Measurements from ENCODE around the gene RPL38. TPM values are rescaled to one million over a fixed set of nuclear protein-coding genes. Genes with fewer than 3 reads are reported as not detected.

Gene RPL38
- total and polyA plus RNA-seq, 2 donors (not counting 1 experiment from before 2014, with no cell fraction given) = 722 to 1,550 TPM

DNA sequence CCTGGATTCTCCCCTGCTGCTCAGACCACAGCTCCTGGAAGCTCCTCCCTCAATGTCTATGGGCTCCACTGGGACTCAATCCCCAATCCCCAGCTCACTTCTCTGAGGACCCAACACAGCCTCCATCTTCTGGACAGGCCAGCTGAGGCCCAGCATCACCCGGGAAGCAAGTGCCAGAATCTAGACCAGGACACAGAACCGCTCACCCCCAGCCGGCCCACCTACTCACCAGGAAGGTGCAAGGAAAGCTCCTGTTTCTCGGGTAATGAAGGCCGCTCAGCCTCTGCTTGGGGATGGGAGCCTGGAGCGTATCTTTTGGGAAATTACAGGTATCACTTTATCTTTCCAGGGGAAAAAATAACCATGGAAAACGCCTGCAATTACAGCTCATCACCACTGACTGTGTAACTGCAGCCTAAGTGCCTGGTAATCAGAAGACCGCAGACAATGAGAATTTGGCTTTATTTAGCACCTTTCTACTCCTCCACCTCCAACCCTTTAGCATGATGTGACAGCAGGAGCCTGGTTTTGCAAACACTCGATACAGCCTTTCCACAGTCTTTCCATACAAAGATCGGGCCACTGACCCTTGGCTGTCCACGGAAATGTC, 49.6 kb upstream of the RPL38 start:
- Histone ChIP-seq H3K79me2 (ENCODE audit: control insufficient read depth, insufficient read depth, low read length) (no peaks in the 10 kb centered on the region), H3K27me3 (replicated peaks in 1 of 4; ENCODE audit: control extremely low read depth in 1 of 4, control insufficient read depth in 3 of 4, insufficient read depth in 4 of 4, low read length in 3 of 4) (peaks cover 0 to 13% (median 0%) of the 10 kb centered on the region in 4 experiments), H3K4me2 (replicated peaks; ENCODE audit: low read depth, low read length, poor library complexity, severe bottlenecking) (no peak overlapping the region), H3K36me3 (replicated peaks in 1 of 2; ENCODE audit: control extremely low read depth in 1 of 2, control insufficient read depth in 1 of 2, extremely low read depth in 1 of 2, insufficient read depth in 2 of 2, low read length in 1 of 2) (no peaks in the 10 kb centered on the region), H3K9me3 (ENCODE audit: control extremely low read depth in 1 of 3, control insufficient read depth in 2 of 3, insufficient read depth in 1 of 3, low read length in 2 of 3) (peaks cover 0 to 6% (median 0%) of the 10 kb centered on the region in 3 donors), H2AFZ (ENCODE audit: insufficient read depth, low read depth, low read length, poor library complexity, severe bottlenecking) (no peak overlapping the region), H4K20me1 (ENCODE audit: control insufficient read depth, insufficient read depth, low read length, poor library complexity, severe bottlenecking) (no peaks in the 10 kb centered on the region), H3K27ac (ENCODE audit: low read length in 2 of 2) (no peak overlapping the region), H3K4me1 (ENCODE audit: control insufficient read depth in 2 of 2, insufficient read depth in 2 of 2, low read length in 2 of 2) (no peaks in the 10 kb centered on the region), H3K4me3 (ENCODE audit: control extremely low read depth in 1 of 5, extremely low read depth in 1 of 5, insufficient read depth in 1 of 5, low read depth in 2 of 5, low read length in 4 of 5) (no peak overlapping the region), H3K9ac (ENCODE audit: low read length) (no peak overlapping the region)
- 94% methylated on average over 10 of the region's 11 CpGs for WGBS (ENCODE audit: insufficient coverage)
- no peak for TF ChIP-seq EZH2 (IDR thresholded peaks at IDR 0.05; ENCODE audit: borderline replicate concordance, insufficient read depth, low read depth, low read length, poor library complexity, severe bottlenecking)
- TF ChIP-seq, protein P1, sequence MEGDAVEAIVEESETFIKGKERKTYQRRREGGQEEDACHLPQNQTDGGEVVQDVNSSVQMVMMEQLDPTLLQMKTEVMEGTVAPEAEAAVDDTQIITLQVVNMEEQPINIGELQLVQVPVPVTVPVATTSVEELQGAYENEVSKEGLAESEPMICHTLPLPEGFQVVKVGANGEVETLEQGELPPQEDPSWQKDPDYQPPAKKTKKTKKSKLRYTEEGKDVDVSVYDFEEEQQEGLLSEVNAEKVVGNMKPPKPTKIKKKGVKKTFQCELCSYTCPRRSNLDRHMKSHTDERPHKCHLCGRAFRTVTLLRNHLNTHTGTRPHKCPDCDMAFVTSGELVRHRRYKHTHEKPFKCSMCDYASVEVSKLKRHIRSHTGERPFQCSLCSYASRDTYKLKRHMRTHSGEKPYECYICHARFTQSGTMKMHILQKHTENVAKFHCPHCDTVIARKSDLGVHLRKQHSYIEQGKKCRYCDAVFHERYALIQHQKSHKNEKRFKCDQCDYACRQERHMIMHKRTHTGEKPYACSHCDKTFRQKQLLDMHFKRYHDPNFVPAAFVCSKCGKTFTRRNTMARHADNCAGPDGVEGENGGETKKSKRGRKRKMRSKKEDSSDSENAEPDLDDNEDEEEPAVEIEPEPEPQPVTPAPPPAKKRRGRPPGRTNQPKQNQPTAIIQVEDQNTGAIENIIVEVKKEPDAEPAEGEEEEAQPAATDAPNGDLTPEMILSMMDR (IDR thresholded peaks at IDR 0.05) = no peak
- DNase-seq = no peak
- Mint-ChIP-seq H3K4me3 (no peak overlapping the region), H3K4me1 (no peaks in the 10 kb centered on the region), H3K9me3 (ENCODE audit: insufficient read depth) (no peaks in the 10 kb centered on the region), H3K27ac (no peak overlapping the region), H3K27me3 (peaks cover 36% of the 10 kb centered on the region)
- no peak for ATAC-seq (ENCODE audit: low read depth)
- intact Hi-C loops (cut with micrococcal nuclease) = no loop called here
- CTCF ChIA-PET = no interaction called here
- POLR2A ChIA-PET = no interaction called here

DNA sequence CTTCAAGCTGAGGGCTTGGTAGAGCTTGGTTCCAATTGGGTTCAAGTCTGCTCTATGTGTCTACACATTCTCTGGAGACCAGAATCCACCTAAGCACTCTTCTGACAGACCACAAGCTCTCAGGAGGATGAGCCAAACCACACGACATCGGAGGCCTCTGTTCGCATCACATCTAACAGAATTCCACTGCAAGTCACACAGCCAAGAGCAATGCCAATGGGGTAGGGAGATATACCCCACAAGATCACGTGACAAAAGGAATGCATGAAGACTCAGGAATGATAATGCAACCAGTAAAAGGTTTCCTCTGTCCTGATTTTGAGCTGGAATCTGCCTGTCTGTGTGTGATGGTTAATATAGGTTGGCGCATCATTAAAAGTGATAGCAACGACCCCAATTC, 46.6 kb upstream of the RPL38 start:
- POLR2A ChIA-PET = no interaction called here
- no peak overlapping the region for H3K27ac Mint-ChIP-seq
- Histone ChIP-seq H4K20me1 (ENCODE audit: control insufficient read depth, insufficient read depth, low read length, poor library complexity, severe bottlenecking) (no peaks in the 10 kb centered on the region), H2AFZ (ENCODE audit: insufficient read depth, low read depth, low read length, poor library complexity, severe bottlenecking) (no peak overlapping the region), H3K9ac (ENCODE audit: low read length) (no peak overlapping the region), H3K27ac (ENCODE audit: low read length in 2 of 2) (no peak overlapping the region), H3K9me3 (ENCODE audit: control extremely low read depth in 1 of 3, control insufficient read depth in 2 of 3, insufficient read depth in 1 of 3, low read length in 2 of 3) (peaks cover 0 to 6% (median 0%) of the 10 kb centered on the region in 3 donors), H3K27me3 (replicated peaks in 1 of 4; ENCODE audit: control extremely low read depth in 1 of 4, control insufficient read depth in 3 of 4, insufficient read depth in 4 of 4, low read length in 3 of 4) (peaks cover 0 to 7% (median 0%) of the 10 kb centered on the region in 4 experiments), H3K4me1 (ENCODE audit: control insufficient read depth in 2 of 2, insufficient read depth in 2 of 2, low read length in 2 of 2) (no peaks in the 10 kb centered on the region), H3K79me2 (ENCODE audit: control insufficient read depth, insufficient read depth, low read length) (no peaks in the 10 kb centered on the region), H3K36me3 (replicated peaks in 1 of 2; ENCODE audit: control extremely low read depth in 1 of 2, control insufficient read depth in 1 of 2, extremely low read depth in 1 of 2, insufficient read depth in 2 of 2, low read length in 1 of 2) (no peaks in the 10 kb centered on the region), H3K4me2 (replicated peaks; ENCODE audit: low read depth, low read length, poor library complexity, severe bottlenecking) (no peak overlapping the region), H3K4me3 (ENCODE audit: control extremely low read depth in 1 of 5, extremely low read depth in 1 of 5, insufficient read depth in 1 of 5, low read depth in 2 of 5, low read length in 4 of 5) (no peak overlapping the region)
- DNase-seq (no peak), ATAC-seq (ENCODE audit: low read depth) (no peak)
- H3K27me3 Mint-ChIP-seq = peaks cover 39% of the 10 kb centered on the region
- TF ChIP-seq, protein P1 (IDR thresholded peaks at IDR 0.05) = no peak
- no peak for TF ChIP-seq EZH2 (IDR thresholded peaks at IDR 0.05; ENCODE audit: borderline replicate concordance, insufficient read depth, low read depth, low read length, poor library complexity, severe bottlenecking)
- CTCF ChIA-PET = no interaction called here
- intact Hi-C loops (cut with micrococcal nuclease) = no loop called here
- H3K4me1 Mint-ChIP-seq = no peaks in the 10 kb centered on the region
- 91% methylated on average over 3 of the region's 6 CpGs for WGBS (ENCODE audit: insufficient coverage)
- H3K9me3 Mint-ChIP-seq (ENCODE audit: insufficient read depth) = no peaks in the 10 kb centered on the region
- H3K4me3 Mint-ChIP-seq = no peak overlapping the region
